B cell (primary cell): Measurements from ENCODE around the gene FOLR1. TPM values are rescaled to one million over a fixed set of nuclear protein-coding genes. Genes with fewer than 3 reads are reported as not detected.

ENCODE experiments used
- ATAC-seq: fragments of 200-7000 bp; cut with Tn5 transposase; one replicate; pipeline ENCODE4 v1.10.0; 2021; ENCODE audit warnings: low read depth, mild to moderate bottlenecking, moderate number of reproducible peaks, moderate library complexity
- CTCF ChIA-PET: fragments of 350-600 bp; sonication (Branson Sonifier 250); formaldehyde crosslinking; loops from one replicate; lab custom pipeline; 2021; ENCODE audit warnings: antibody characterized with exemption, inconsistent platforms; lab: Charles Lee
- POLR2A ChIA-PET: fragments of 350-600 bp; sonication (Branson Sonifier 250); formaldehyde crosslinking; loops from one replicate; lab custom pipeline; 2021; ENCODE audit warnings: antibody characterized with exemption; lab: Charles Lee
- DNase-seq: peaks from one replicate; pipeline ENCODE4 v3.0.0; 2013
- H2AFZ ChIP-seq: 2 replicates; pipeline ENCODE4 v1.6.1; 2012; ENCODE audit warnings: mild to moderate bottlenecking, low read depth, low read length; ENCODE audit not compliant: insufficient read depth, poor library complexity, severe bottlenecking
- H3K27ac ChIP-seq, 2 donors: 1 replicate in 1 of 2; 2 replicates in 1 of 2; pipeline ENCODE4 v1.5.1; 2012 to 2013; ENCODE audit warnings: low read length in 2 of 2, mild to moderate bottlenecking in 2 of 2, moderate library complexity in 1 of 2
- H3K27me3 ChIP-seq, 4 experiments: fragments of 200-600 bp in 1 of 4; sonication (generic) in 1 of 4; replicated peaks in 1 of 4; 1 replicate in 2 of 4; 2 replicates in 2 of 4; pipeline versions ENCODE4 v1.6.1 to v1.7.0; 2013 to 2016; ENCODE audit warnings: low read length in 3 of 4, mild to moderate bottlenecking in 2 of 4, mixed read lengths in 1 of 4, moderate library complexity in 1 of 4; ENCODE audit not compliant: insufficient read depth in 4 of 4, control insufficient read depth in 3 of 4; ENCODE audit errors: control extremely low read depth in 1 of 4
- H3K36me3 ChIP-seq, 2 experiments: replicated peaks in 1 of 2; 1 replicate in 1 of 2; 2 replicates in 1 of 2; pipeline versions ENCODE4 v1.6.1 to v1.7.1; 2013; ENCODE audit warnings: low read length in 1 of 2; ENCODE audit not compliant: insufficient read depth in 2 of 2, control insufficient read depth in 1 of 2; ENCODE audit errors: control extremely low read depth in 1 of 2, extremely low read depth in 1 of 2
- H3K4me1 ChIP-seq, 2 donors: fragments of 200-600 bp in 1 of 2; sonication (generic) in 1 of 2; 1 replicate in 1 of 2; 2 replicates in 1 of 2; pipeline versions ENCODE4 v1.5.1 to v1.6.1; 2013 to 2017; ENCODE audit warnings: low read length in 2 of 2; ENCODE audit not compliant: control insufficient read depth in 2 of 2, insufficient read depth in 2 of 2
- H3K4me2 ChIP-seq: replicated peaks from 2 replicates; pipeline ENCODE3; 2012; ENCODE audit warnings: mild to moderate bottlenecking, low read depth, low read length; ENCODE audit not compliant: poor library complexity, severe bottlenecking
- H3K4me3 ChIP-seq, 5 experiments: fragments of 200-600 bp in 1 of 5; sonication (generic) in 1 of 5; 1 replicate in 3 of 5; 2 replicates in 2 of 5; pipeline versions ENCODE4 v1.5.1 to v1.7.0; 2011 to 2016; ENCODE audit warnings: low read length in 4 of 5, mild to moderate bottlenecking in 4 of 5, low read depth in 2 of 5, control low read depth in 1 of 5, moderate library complexity in 1 of 5; ENCODE audit not compliant: insufficient read depth in 1 of 5; ENCODE audit errors: control extremely low read depth in 1 of 5, extremely low read depth in 1 of 5
- H3K79me2 ChIP-seq: fragments of 200-600 bp; sonication (generic); one replicate; pipeline ENCODE4 v1.6.0; 2016; ENCODE audit warnings: low read length; ENCODE audit not compliant: control insufficient read depth, insufficient read depth
- H3K9ac ChIP-seq: fragments of 200-600 bp; sonication (generic); 2 replicates; pipeline ENCODE4 v1.6.1; 2017; ENCODE audit warnings: mild to moderate bottlenecking, low read length, moderate library complexity
- H3K9me3 ChIP-seq, 3 donors: one replicate each; pipeline versions ENCODE4 v1.6.1 to v1.7.1; 2013; ENCODE audit warnings: low read length in 2 of 3; ENCODE audit not compliant: control insufficient read depth in 2 of 3, insufficient read depth in 1 of 3; ENCODE audit errors: control extremely low read depth in 1 of 3
- H4K20me1 ChIP-seq: 2 replicates; pipeline ENCODE4 v1.6.0; 2012; ENCODE audit warnings: mild to moderate bottlenecking, low read length; ENCODE audit not compliant: insufficient read depth, control insufficient read depth, poor library complexity, severe bottlenecking
- H3K27ac Mint-ChIP-seq: one replicate; pipeline ENCODE4 v1.8.0; 2021; ENCODE audit warnings: mixed read lengths
- H3K27me3 Mint-ChIP-seq: one replicate; pipeline ENCODE4 v1.8.0; 2021; ENCODE audit warnings: mixed read lengths
- H3K4me1 Mint-ChIP-seq: one replicate; pipeline ENCODE4 v1.8.0; 2021; ENCODE audit warnings: mixed read lengths
- H3K4me3 Mint-ChIP-seq: one replicate; pipeline ENCODE4 v1.8.0; 2021; ENCODE audit warnings: mixed read lengths
- H3K9me3 Mint-ChIP-seq: one replicate; pipeline ENCODE4 v1.8.0; 2022; ENCODE audit warnings: mixed read lengths; ENCODE audit not compliant: insufficient read depth
- EZH2 ChIP-seq: IDR thresholded peaks from 2 replicates; pipeline ENCODE4 v1.6.1; 2012; ENCODE audit warnings: borderline replicate concordance, low read depth, mild to moderate bottlenecking, moderate library complexity, low read length; ENCODE audit not compliant: insufficient read depth, poor library complexity, severe bottlenecking
- WGBS: methylation state at CpG from one replicate; pipeline ENCODE4 v1.1.5; 2013; ENCODE audit warnings: missing lambda C conversion rate; ENCODE audit not compliant: insufficient coverage; 5-methylcytosine and 5-hydroxymethylcytosine counted together
- intact Hi-C: fragments of 100-400 bp; cut with micrococcal nuclease; formaldehyde crosslinking; loops from one replicate; pipeline ENCODE4 v1.10.0; 2022
- polyA plus RNA-seq: library from polyadenylated mRNA; depleted of rRNA; stranded (reverse); fragments of >200 nt; gene quantifications from 2 replicates; pipeline ENCODE4 v1.2.3, GENCODE V29; 2012
- total RNA-seq, 2 donors: library from RNA; stranded (reverse); fragments of 120-200 nt in 1 of 2; gene quantifications; 1 replicate in 1 of 2; 2 replicates in 1 of 2; pipeline versions ENCODE4 v1.2.3 to v1.2.4, GENCODE V29; 2013 to 2022
- TF ChIP-seq, protein P1 (sequence below): fragments of 200-600 bp; IDR thresholded peaks from one replicate; pipeline ENCODE4 v1.8.0; 2022; ENCODE audit warnings: antibody characterized with exemption, mild to moderate bottlenecking

FOLR1 gene
- total and polyA plus RNA-seq, 2 donors (not counting 1 experiment from before 2014, with no cell fraction given) = not detected

DNA sequence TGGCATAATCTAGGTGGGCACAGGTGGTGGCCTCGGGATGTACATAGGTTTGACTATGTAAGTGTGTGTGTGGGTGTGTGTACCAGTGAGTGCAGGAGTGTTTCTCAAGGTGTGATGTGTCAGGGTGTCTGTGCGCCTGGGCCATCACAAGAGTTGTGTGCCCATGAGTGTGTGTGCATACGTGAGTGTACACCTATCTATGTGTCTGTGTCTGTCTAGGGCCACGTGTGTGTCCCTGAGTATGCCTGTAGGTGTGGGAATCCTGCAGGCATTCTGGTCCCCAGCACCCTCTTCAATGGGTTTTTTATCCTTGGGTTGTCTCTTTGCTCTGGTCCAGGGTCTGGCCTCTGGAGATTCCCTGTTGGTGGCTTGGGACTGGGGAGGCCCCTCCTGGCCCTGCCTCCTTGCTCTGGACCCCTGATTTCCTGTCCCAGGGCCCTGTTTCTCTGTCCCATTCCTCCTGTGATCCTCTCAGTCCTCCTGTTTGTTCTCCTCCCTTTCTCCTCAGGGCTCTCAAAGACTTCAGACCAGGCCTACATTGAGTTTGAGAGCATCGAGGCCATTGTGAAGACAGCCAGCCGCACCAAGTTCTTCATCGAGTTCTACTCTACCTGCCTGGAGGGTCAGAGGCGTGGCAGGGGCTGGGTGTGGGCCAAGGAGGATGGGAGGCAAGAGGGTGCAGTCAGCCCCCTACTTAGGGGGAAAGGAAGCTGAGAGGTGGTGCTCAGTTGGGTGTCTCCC lies 42.0 kb downstream of the FOLR1 start:
- Histone ChIP-seq H3K4me3 (no peak overlapping the region), H3K4me1 (peaks cover 9 to 17% of the 10 kb centered on the region in 2 donors), H3K4me2 (peak overlapping the region; percentile 38), H3K27me3 (no peaks in the 10 kb centered on the region), H3K79me2 (no peaks in the 10 kb centered on the region), H3K27ac (peak overlapping the region in 1 of 2 donors; percentile 62), H3K36me3 (peaks cover 0 to 89% of the 10 kb centered on the region in 2 experiments), H3K9ac (no peak overlapping the region), H4K20me1 (peaks cover 7% of the 10 kb centered on the region), H2AFZ (no peak overlapping the region), H3K9me3 (no peaks in the 10 kb centered on the region)
- intact Hi-C loops = no loop called here
- ChIA-PET CTCF (interaction anchor here (1.3 kb wide), 1 partner anchor 18 kb away, joined by 3 read pairs; the partner anchor contains the start of gene FOLR2), POLR2A (interaction anchor here (1.0 kb wide), 1 partner anchor 11 kb away, joined by 4 read pairs; no protein-coding TSS in a partner anchor)
- DNase-seq (no peak), ATAC-seq (no peak)
- Mint-ChIP-seq H3K27ac (peak overlapping the region; percentile 73), H3K9me3 (no peaks in the 10 kb centered on the region), H3K4me1 (peaks cover 15% of the 10 kb centered on the region), H3K27me3 (no peaks in the 10 kb centered on the region), H3K4me3 (no peak overlapping the region)
- no peak for TF ChIP-seq EZH2
- TF ChIP-seq, protein P1, sequence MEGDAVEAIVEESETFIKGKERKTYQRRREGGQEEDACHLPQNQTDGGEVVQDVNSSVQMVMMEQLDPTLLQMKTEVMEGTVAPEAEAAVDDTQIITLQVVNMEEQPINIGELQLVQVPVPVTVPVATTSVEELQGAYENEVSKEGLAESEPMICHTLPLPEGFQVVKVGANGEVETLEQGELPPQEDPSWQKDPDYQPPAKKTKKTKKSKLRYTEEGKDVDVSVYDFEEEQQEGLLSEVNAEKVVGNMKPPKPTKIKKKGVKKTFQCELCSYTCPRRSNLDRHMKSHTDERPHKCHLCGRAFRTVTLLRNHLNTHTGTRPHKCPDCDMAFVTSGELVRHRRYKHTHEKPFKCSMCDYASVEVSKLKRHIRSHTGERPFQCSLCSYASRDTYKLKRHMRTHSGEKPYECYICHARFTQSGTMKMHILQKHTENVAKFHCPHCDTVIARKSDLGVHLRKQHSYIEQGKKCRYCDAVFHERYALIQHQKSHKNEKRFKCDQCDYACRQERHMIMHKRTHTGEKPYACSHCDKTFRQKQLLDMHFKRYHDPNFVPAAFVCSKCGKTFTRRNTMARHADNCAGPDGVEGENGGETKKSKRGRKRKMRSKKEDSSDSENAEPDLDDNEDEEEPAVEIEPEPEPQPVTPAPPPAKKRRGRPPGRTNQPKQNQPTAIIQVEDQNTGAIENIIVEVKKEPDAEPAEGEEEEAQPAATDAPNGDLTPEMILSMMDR = no peak
- 88% methylated on average over 7 of the region's 8 CpGs for WGBS

DNA sequence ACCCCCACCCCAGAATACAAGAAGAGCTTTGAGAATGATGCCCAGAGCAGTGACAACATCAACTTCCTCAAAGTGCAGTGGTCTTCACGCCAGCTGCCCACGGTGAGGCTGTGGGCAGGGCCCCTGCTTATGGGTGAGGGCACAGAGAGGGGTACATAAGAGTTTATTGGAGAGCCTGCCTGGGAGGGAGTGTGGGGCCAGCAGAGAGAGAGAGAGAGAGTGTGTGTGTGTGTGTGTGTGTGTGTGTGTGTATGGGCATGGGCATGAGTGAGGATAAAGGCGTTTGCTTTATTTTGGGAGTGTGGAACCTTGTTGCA lies 42.5 kb downstream of the FOLR1 start:
- no peak for DNase-seq
- H3K4me3 ChIP-seq = no peak overlapping the region
- H3K9me3 ChIP-seq = no peaks in the 10 kb centered on the region
- Mint-ChIP-seq H3K9me3 (no peaks in the 10 kb centered on the region), H3K27ac (peak overlapping the region; percentile 73), H3K4me1 (peaks cover 19% of the 10 kb centered on the region), H3K27me3 (peaks cover 3% of the 10 kb centered on the region), H3K4me3 (no peak overlapping the region)
- CTCF ChIA-PET = interaction anchor here (1.3 to 1.5 kb wide), 2 partner anchors 18 to 209 kb away, joined by 3 read pairs; partner anchors contain the start of gene FOLR2
- POLR2A ChIA-PET = interaction anchor here (0.6 to 1.0 kb wide), 2 partner anchors 11 to 122 kb away, joined by 3 to 4 read pairs; partner anchors contain the start of gene ANAPC15
- WGBS = 14% methylated on average over 3 of the region's 3 CpGs
- H3K79me2 ChIP-seq = no peaks in the 10 kb centered on the region
- H3K4me1 ChIP-seq = peaks cover 14 to 20% of the 10 kb centered on the region in 2 donors
- ATAC-seq = peak; percentile 19
- peaks cover 7% of the 10 kb centered on the region for H4K20me1 ChIP-seq
- H3K9ac ChIP-seq = no peak overlapping the region
- no peak overlapping the region for H2AFZ ChIP-seq
- TF ChIP-seq EZH2 = no peak
- TF ChIP-seq, protein P1 = no peak
- H3K27ac ChIP-seq = peak overlapping the region in 1 of 2 donors; percentile 62
- H3K4me2 ChIP-seq = peak overlapping the region; percentile 38
- peaks cover 0 to 3% (median 2%) of the 10 kb centered on the region in 4 experiments for H3K27me3 ChIP-seq
- intact Hi-C loops = no loop called here
- peaks cover 0 to 84% of the 10 kb centered on the region in 2 experiments for H3K36me3 ChIP-seq
